GM19239 (cell line): ENCODE measurements around the gene MRPL3.

ENCODE experiments used
- DNase-seq: peaks from one replicate; pipeline ENCODE4 v3.0.0; 2011; ENCODE audit warnings: low spot score; ENCODE audit not compliant: insufficient read length
- FAIRE-seq: peaks from 2 replicates; lab custom pipeline; 2011; peaks lifted over from hg19 to GRCh38; lab: Jason Lieb, UNC

Gene MRPL3

GRCh38 chr3:131421957-131422498, 80.7 kb downstream of the MRPL3 start:
- DNase-seq (no peak), FAIRE-seq (no peak)

DNA sequence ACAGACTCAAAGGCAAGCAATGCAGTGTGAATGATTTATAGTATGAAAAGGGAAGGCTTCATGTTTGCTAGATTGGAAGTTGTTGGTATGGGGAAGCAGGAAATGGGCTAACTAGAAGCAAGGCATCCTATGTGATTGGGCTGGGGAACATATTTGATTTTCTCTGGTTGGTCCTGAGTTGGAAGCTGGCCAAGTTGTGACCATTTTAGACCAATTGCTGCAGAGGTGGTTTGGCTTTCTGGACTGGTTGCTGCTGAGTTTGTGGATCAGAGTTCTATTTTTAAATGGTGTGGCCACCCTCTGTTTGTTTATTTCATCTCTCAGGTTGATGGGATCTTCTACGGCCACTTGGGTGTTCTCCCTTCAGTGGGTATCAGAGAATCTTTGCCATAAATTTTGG, 81.5 kb downstream of the MRPL3 start:
- DNase-seq: no peak
- no peak for FAIRE-seq

GRCh38 chr3:131417751-131418150, 85.0 kb downstream of the MRPL3 start:
- no peak for DNase-seq
- no peak for FAIRE-seq
